Measurements from ENCODE around the gene SMIM43. TPM values are rescaled to one million over a fixed set of nuclear protein-coding genes. Genes with fewer than 3 reads are reported as not detected.
A peak's percentile ranks its signal among the peaks of the same experiment; 100 is the strongest.

The SMIM43 gene
- total RNA-seq, 2 experiments from 2014 or later = not detected

DNA sequence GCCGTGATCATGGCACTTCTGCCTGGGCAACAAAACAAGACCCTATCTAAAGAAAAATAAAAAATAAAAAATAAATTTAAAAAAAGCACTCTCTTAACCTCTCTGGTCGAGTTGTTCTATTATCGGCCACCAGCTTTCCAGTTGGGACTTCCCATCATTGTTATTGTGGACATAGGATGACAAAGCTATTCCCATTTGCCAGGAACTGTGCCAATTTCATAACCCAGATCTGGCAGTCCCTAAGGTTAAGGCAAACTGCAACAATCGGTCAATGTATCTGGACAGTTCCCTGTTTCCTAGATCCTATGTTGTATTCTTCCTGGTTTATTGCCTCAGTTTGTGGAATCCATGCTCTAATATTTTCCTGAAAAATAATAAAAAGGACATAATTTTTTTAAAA, 50.4 kb downstream of the SMIM43 start:
- ChIA-PET POLR2A (interaction anchor here (0.7 to 1.8 kb wide), 2 partner anchors 10 to 20 kb away, joined by 3 to 5 read pairs; no protein-coding TSS in a partner anchor), CTCF (ENCODE audit: unreplicated experiment) (no interaction called here)
- H3K36me3 ChIP-seq (ENCODE audit: insufficient read depth, low read length) = no peaks in the 10 kb centered on the region
- no peak overlapping the region for H2AFZ ChIP-seq (ENCODE audit: low read length)
- no peaks in the 10 kb centered on the region for H4K20me1 ChIP-seq (ENCODE audit: insufficient read depth, low read length)
- H3K9me2 ChIP-seq (ENCODE audit: insufficient read depth, low read length) = no peaks in the 10 kb centered on the region
- no peak overlapping the region for H3K4me2 ChIP-seq (ENCODE audit: low read length)
- no peak for DNase-seq (ENCODE audit: low spot score)
- intact Hi-C loops (cut with micrococcal nuclease; ENCODE audit: unreplicated experiment) = no loop called here
- no peaks in the 10 kb centered on the region for H3K9me3 ChIP-seq (ENCODE audit: low read length)
- no peaks in the 10 kb centered on the region for H3K79me2 ChIP-seq (ENCODE audit: insufficient read depth, low read depth, low read length)
- no TSS peak for BruUV-seq (replicated peaks)
- no peak overlapping the region for H3K27ac ChIP-seq (ENCODE audit: low read depth, low read length, poor library complexity, severe bottlenecking)
- TF ChIP-seq CTCF (conservative IDR thresholded peaks at IDR 0.05; ENCODE audit: low read length) = no peak
- TF ChIP-seq EZH2phosphoT487 (IDR thresholded peaks at IDR 0.05; ENCODE audit: borderline replicate concordance, low read depth, low read length) = no peak
- no peak overlapping the region for H3K4me3 ChIP-seq (ENCODE audit: low read depth, low read length, poor library complexity, severe bottlenecking)
- no peaks in the 10 kb centered on the region for H3K4me1 ChIP-seq (ENCODE audit: insufficient read depth, low read length, poor library complexity, severe bottlenecking)

- Histone ChIP-seq H3K27ac (ENCODE audit: low read depth, low read length, poor library complexity, severe bottlenecking) (no peak overlapping the region), H4K20me1 (ENCODE audit: insufficient read depth, low read length) (no peaks in the 10 kb centered on the region), H3K9me2 (ENCODE audit: insufficient read depth, low read length) (no peaks in the 10 kb centered on the region), H3K4me1 (ENCODE audit: insufficient read depth, low read length, poor library complexity, severe bottlenecking) (no peaks in the 10 kb centered on the region), H3K9me3 (ENCODE audit: low read length) (no peaks in the 10 kb centered on the region), H3K36me3 (ENCODE audit: insufficient read depth, low read length) (no peaks in the 10 kb centered on the region), H2AFZ (ENCODE audit: low read length) (no peak overlapping the region), H3K4me3 (ENCODE audit: low read depth, low read length, poor library complexity, severe bottlenecking) (no peak overlapping the region), H3K4me2 (ENCODE audit: low read length) (no peak overlapping the region), H3K79me2 (ENCODE audit: insufficient read depth, low read depth, low read length) (no peaks in the 10 kb centered on the region)
- intact Hi-C loops (cut with micrococcal nuclease; ENCODE audit: unreplicated experiment) = no loop called here
- BruUV-seq (replicated peaks) = no TSS peak
- CTCF ChIA-PET (ENCODE audit: unreplicated experiment) = no interaction called here
- DNase-seq (ENCODE audit: low spot score) = no peak
- TF ChIP-seq EZH2phosphoT487 (IDR thresholded peaks at IDR 0.05; ENCODE audit: borderline replicate concordance, low read depth, low read length) (no peak), CTCF (conservative IDR thresholded peaks at IDR 0.05; ENCODE audit: low read length) (no peak)
- POLR2A ChIA-PET = interaction anchor here (0.6 kb wide), 1 partner anchor 210 kb away, joined by 3 read pairs; no protein-coding TSS in a partner anchor
Measured at GRCh38 chr4:121712783-121713182, 52.2 kb downstream of the SMIM43 start.

- no peak overlapping the region for H3K4me3 ChIP-seq (ENCODE audit: low read depth, low read length, poor library complexity, severe bottlenecking)
- no peaks in the 10 kb centered on the region for H3K9me2 ChIP-seq (ENCODE audit: insufficient read depth, low read length)
- no peak overlapping the region for H3K4me2 ChIP-seq (ENCODE audit: low read length)
- BruUV-seq (replicated peaks) = no TSS peak
- POLR2A ChIA-PET = interaction anchor here (0.6 kb wide), 1 partner anchor 211 kb away, joined by 3 read pairs; no protein-coding TSS in a partner anchor
- TF ChIP-seq CTCF (conservative IDR thresholded peaks at IDR 0.05; ENCODE audit: low read length) (no peak), EZH2phosphoT487 (IDR thresholded peaks at IDR 0.05; ENCODE audit: borderline replicate concordance, low read depth, low read length) (no peak)
- no peaks in the 10 kb centered on the region for H3K36me3 ChIP-seq (ENCODE audit: insufficient read depth, low read length)
- CTCF ChIA-PET (ENCODE audit: unreplicated experiment) = no interaction called here
- peak overlapping the region; percentile 47; the same call in 1 of the 2 replicates for H2AFZ ChIP-seq (ENCODE audit: low read length)
- no peak overlapping the region for H3K27ac ChIP-seq (ENCODE audit: low read depth, low read length, poor library complexity, severe bottlenecking)
- no peaks in the 10 kb centered on the region for H3K4me1 ChIP-seq (ENCODE audit: insufficient read depth, low read length, poor library complexity, severe bottlenecking)
- H4K20me1 ChIP-seq (ENCODE audit: insufficient read depth, low read length) = no peaks in the 10 kb centered on the region
- no peaks in the 10 kb centered on the region for H3K9me3 ChIP-seq (ENCODE audit: low read length)
- no peaks in the 10 kb centered on the region for H3K79me2 ChIP-seq (ENCODE audit: insufficient read depth, low read depth, low read length)
- no peak for DNase-seq (ENCODE audit: low spot score)
- intact Hi-C loops (cut with micrococcal nuclease; ENCODE audit: unreplicated experiment) = no loop called here
Measured at GRCh38 chr4:121712001-121712651, 52.8 kb downstream of the SMIM43 start.

All from OCI-LY7 (cell line).